ENCODE results near the gene GRPR.

- no peak for TF ChIP-seq CTCF (IDR thresholded peaks at IDR 0.05)
- TF ChIP-seq POLR2A (IDR thresholded peaks at IDR 0.05): no peak
These were observed 53.9 kb downstream of the GRPR start for GRCh38 chrX:16177260-16177659.

Measured in Peyer's patch (tissue), 4 donors.